ENCODE data around the gene ZBTB6. TPM values are rescaled to one million over a fixed set of nuclear protein-coding genes. Genes with fewer than 3 reads are reported as not detected.

Gene ZBTB6
- total and polyA plus RNA-seq, 2 of the 13 experiments (the other 11 are each of a cell fraction or from before 2014, with no cell fraction given): 3.7 to 7.1 TPM

DNA sequence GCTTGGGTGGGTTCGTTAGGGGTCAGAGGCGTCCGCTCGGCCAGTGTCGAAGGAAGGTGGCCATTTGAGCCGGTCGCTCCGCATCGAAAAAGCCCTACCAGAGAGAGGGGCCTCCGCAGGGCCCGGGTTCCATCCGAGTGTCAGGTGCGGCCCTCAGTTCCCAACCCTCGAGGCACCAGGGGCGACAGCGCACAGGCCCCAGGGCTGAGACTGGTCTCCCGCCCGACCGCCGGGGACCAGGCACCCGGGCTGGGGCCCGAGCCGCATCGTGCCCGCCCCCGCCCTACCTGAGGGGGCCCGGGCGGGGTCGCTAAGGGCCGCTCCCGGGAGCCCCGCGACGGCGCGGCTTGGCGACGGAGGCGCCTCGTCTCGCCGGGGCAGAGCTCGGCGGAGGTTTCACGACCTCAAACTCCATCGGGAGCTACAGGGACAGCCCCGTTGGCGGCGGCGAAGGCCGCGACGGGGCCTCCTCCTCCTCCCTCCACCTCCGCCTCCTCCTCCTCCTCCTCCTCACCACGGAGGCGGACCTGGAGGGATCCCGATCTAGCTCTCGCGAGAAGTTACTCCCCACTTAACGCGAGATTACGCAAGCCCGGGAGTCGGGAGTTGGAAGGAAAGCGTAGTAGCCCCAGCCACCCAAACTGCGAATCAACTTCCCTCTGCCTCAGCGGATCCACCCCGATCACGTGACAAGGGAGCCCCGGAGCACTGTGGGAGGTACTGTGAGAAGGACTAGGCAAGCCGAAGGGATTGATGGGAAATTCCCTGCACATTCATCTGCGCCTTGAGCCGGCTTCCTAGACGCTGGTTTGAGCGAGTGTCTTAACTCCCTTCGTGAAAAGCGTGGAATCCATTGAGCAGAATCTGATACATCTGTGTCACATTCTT lies 8.1 kb downstream of the ZBTB6 start, which contains the start of gene RC3H2 (continued):
- TF ChIP-seq PCBP1 (IDR thresholded peaks at IDR 0.05; ENCODE audit: borderline replicate concordance, low read depth, low read length) (0 out of 2 replicates have a peak, but pooled peaks have one; percentile 78), NFKBIZ (CRISPR knock-in tag; IDR thresholded peaks at IDR 0.05) (no peak; the same call in 1 of the 2 replicates), TBP (CRISPR knock-in tag; IDR thresholded peaks at IDR 0.05) (no peak), ZNF337 (CRISPR knock-in tag; IDR thresholded peaks at IDR 0.05; ENCODE audit: borderline replicate concordance, low read depth) (no peak), ZNF782 (CRISPR knock-in tag; IDR thresholded peaks at IDR 0.05; ENCODE audit: borderline replicate concordance) (no peak), ZNF614 (CRISPR knock-in tag; IDR thresholded peaks at IDR 0.05; ENCODE audit: borderline replicate concordance) (no peak), ZNF224 (CRISPR knock-in tag; IDR thresholded peaks at IDR 0.05) (no peak), PAWR (CRISPR knock-in tag; IDR thresholded peaks at IDR 0.05; ENCODE audit: borderline replicate concordance) (no peak), MED13 (CRISPR knock-in tag; IDR thresholded peaks at IDR 0.05) (no peak), ZSCAN12 (CRISPR knock-in tag; IDR thresholded peaks at IDR 0.05) (no peak), TAF1 (CRISPR knock-in tag; IDR thresholded peaks at IDR 0.05) (peak; percentile 74; the same call in 1 of the 2 replicates), ZNF572 (CRISPR knock-in tag; IDR thresholded peaks at IDR 0.05) (no peak), ATF7 (IDR thresholded peaks at IDR 0.05) (no peak), ATF7 (CRISPR knock-in tag; IDR thresholded peaks at IDR 0.05) (no peak), MLXIP (CRISPR knock-in tag; IDR thresholded peaks at IDR 0.05; ENCODE audit: borderline replicate concordance) (no peak)
- TF ChIP-seq, protein P1, sequence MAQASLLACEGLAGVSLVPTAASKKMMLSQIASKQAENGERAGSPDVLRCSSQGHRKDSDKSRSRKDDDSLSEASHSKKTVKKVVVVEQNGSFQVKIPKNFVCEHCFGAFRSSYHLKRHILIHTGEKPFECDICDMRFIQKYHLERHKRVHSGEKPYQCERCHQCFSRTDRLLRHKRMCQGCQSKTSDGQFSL (CRISPR knock-in tag; IDR thresholded peaks at IDR 0.05): 0 out of 2 replicates have a peak, but pooled peaks have one; percentile 32
- TF ChIP-seq, protein P2, sequence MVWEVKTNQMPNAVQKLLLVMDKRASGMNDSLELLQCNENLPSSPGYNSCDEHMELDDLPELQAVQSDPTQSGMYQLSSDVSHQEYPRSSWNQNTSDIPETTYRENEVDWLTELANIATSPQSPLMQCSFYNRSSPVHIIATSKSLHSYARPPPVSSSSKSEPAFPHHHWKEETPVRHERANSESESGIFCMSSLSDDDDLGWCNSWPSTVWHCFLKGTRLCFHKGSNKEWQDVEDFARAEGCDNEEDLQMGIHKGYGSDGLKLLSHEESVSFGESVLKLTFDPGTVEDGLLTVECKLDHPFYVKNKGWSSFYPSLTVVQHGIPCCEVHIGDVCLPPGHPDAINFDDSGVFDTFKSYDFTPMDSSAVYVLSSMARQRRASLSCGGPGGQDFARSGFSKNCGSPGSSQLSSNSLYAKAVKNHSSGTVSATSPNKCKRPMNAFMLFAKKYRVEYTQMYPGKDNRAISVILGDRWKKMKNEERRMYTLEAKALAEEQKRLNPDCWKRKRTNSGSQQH (CRISPR knock-in tag; IDR thresholded peaks at IDR 0.05; ENCODE audit: low read depth): no peak; the same call in 1 of the 2 replicates
- TF ChIP-seq, protein P3, sequence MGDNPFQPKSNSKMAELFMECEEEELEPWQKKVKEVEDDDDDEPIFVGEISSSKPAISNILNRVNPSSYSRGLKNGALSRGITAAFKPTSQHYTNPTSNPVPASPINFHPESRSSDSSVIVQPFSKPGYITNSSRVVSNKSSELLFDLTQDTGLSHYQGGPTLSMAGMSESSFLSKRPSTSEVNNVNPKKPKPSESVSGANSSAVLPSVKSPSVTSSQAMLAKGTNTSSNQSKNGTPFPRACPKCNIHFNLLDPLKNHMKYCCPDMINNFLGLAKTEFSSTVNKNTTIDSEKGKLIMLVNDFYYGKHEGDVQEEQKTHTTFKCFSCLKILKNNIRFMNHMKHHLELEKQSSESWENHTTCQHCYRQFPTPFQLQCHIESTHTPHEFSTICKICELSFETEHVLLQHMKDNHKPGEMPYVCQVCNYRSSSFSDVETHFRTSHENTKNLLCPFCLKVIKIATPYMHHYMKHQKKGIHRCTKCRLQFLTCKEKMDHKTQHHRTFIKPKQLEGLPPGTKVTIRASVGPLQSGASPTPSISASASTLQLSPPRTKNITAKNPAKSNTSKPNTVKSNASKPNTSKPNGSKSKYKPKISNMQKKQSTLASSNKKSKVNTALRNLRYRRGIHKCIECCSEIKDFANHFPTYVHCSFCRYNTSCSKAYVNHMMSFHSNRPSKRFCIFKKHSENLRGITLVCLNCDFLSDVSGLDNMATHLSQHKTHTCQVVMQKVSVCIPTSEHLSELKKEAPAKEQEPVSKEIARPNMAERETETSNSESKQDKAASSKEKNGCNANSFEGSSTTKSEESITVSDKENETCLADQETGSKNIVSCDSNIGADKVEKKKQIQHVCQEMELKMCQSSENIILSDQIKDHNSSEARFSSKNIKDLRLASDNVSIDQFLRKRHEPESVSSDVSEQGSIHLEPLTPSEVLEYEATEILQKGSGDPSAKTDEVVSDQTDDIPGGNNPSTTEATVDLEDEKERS (CRISPR knock-in tag; IDR thresholded peaks at IDR 0.05): no peak
- TF ChIP-seq, protein P4, sequence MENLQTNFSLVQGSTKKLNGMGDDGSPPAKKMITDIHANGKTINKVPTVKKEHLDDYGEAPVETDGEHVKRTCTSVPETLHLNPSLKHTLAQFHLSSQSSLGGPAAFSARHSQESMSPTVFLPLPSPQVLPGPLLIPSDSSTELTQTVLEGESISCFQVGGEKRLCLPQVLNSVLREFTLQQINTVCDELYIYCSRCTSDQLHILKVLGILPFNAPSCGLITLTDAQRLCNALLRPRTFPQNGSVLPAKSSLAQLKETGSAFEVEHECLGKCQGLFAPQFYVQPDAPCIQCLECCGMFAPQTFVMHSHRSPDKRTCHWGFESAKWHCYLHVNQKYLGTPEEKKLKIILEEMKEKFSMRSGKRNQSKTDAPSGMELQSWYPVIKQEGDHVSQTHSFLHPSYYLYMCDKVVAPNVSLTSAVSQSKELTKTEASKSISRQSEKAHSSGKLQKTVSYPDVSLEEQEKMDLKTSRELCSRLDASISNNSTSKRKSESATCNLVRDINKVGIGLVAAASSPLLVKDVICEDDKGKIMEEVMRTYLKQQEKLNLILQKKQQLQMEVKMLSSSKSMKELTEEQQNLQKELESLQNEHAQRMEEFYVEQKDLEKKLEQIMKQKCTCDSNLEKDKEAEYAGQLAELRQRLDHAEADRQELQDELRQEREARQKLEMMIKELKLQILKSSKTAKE (CRISPR knock-in tag; IDR thresholded peaks at IDR 0.05; ENCODE audit: borderline replicate concordance): no peak

Measured in HepG2 (cell line).